Measurements from ENCODE around the gene ERC1. TPM values are rescaled to one million over a fixed set of nuclear protein-coding genes. Genes with fewer than 3 reads are reported as not detected.

ERC1 gene
- total and polyA plus RNA-seq, 9 of the 15 experiments (the other 6 are each of a cell fraction or from before 2014, with no cell fraction given): 0.74 to 11.8 (median 4.8) TPM

DNA sequence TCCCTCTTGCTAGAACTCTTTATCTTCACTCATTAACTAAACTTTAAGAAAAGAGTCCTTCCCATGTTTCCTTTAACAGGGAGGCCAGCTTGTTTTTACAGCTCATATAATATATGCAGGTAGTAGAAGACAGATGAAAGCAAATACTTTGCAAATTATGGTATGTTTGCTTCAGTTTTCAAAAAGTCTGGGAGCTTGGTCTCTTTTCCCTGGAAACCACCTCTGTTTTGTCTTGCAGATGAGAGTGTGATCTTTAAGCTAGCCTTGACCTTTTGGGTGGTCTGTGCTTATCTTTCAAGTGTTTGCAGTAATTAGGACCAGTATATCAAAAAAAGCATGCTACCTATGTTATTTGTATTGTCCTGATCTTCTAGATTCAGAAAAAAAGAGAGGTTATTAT lies 62.7 kb downstream of the ERC1 start:
- no peaks in the 10 kb centered on the region for H3K36me3 ChIP-seq (ENCODE audit: control insufficient read depth, insufficient read depth, low read length)
- BruUV-seq (replicated peaks): no TSS peak
- in situ Hi-C loops (cut with MboI): no loop called here

More for the DNA sequence above, 62.7 kb downstream of the ERC1 start:
- CTCF ChIA-PET (ENCODE audit: low intra/inter-chr PET ratio): no interaction called here
- Histone ChIP-seq H3K9me1 (ENCODE audit: control insufficient read depth, insufficient read depth, low read length) (no peaks in the 10 kb centered on the region), H4K20me1 (replicated peaks; ENCODE audit: control insufficient read depth, insufficient read depth, low read length) (no peaks in the 10 kb centered on the region), H3K79me2 (ENCODE audit: control insufficient read depth, insufficient read depth, low read length) (no peaks in the 10 kb centered on the region), H3K4me2 (ENCODE audit: insufficient read depth, low read length) (no peak overlapping the region), H3K27me3 (ENCODE audit: control insufficient read depth in 2 of 2, insufficient read depth in 2 of 2, low read length in 2 of 2) (no peaks in the 10 kb centered on the region), H2AFZ (ENCODE audit: low read depth, low read length) (no peak overlapping the region), H3K4me3 (no peak overlapping the region), H3K9ac (ENCODE audit: insufficient read depth in 1 of 2, low read depth in 2 of 2, low read length in 2 of 2) (no peak overlapping the region), H3K27ac (ENCODE audit: extremely low read depth, low read depth, low read length) (no peak overlapping the region), H3K9me3 (replicated peaks; ENCODE audit: control insufficient read depth, insufficient read depth, low read depth, low read length) (0 out of 2 replicates have a peak, but pooled peaks cover 1% of the 10 kb centered on the region), H3K4me1 (replicated peaks in 1 of 2; ENCODE audit: control insufficient read depth in 2 of 2, insufficient read depth in 2 of 2, low read length in 2 of 2) (0 out of 5 replicates have a peak, but pooled peaks cover 0 to 3% of the 10 kb centered on the region in 2 experiments)
- intact Hi-C loops (cut with micrococcal nuclease): no loop called here
- ATAC-seq: no peak
- DNase-seq (ENCODE audit: extremely low read depth in 1 of 4, low spot score in 3 of 4): no peak
- no peak for FAIRE-seq
- TF ChIP-seq HDAC2 (IDR thresholded peaks at IDR 0.05) (no peak), MEF2D (tag; conservative IDR thresholded peaks at IDR 0.05; ENCODE audit: low read depth) (no peak), PRPF4 (IDR thresholded peaks at IDR 0.05; ENCODE audit: insufficient read depth, low read depth, low read length, poor library complexity, severe bottlenecking) (no peak), KAT8 (IDR thresholded peaks at IDR 0.05; ENCODE audit: low read depth) (no peak), MAFF (IDR thresholded peaks at IDR 0.05; ENCODE audit: low read length) (no peak), TOE1 (IDR thresholded peaks at IDR 0.05; ENCODE audit: borderline replicate concordance) (no peak), TOE1 (CRISPR knock-in tag; IDR thresholded peaks at IDR 0.05; ENCODE audit: borderline replicate concordance, low read depth) (no peak), MXI1 (IDR thresholded peaks at IDR 0.05; ENCODE audit: low read depth, low read length) (no peak), ZNF134 (CRISPR knock-in tag; conservative IDR thresholded peaks at IDR 0.05) (no peak), FOXP1 (CRISPR knock-in tag; IDR thresholded peaks at IDR 0.05) (no peak), ZNF586 (CRISPR knock-in tag; conservative IDR thresholded peaks at IDR 0.05) (no peak), CCNT2 (IDR thresholded peaks at IDR 0.05; ENCODE audit: borderline replicate concordance, extremely low read depth, insufficient read length, low read depth, low read length) (no peak), ZKSCAN3 (CRISPR knock-in tag; IDR thresholded peaks at IDR 0.05) (no peak), SIRT6 (IDR thresholded peaks at IDR 0.05; ENCODE audit: low read depth, low read length) (no peak), ZNF76 (CRISPR knock-in tag; IDR thresholded peaks at IDR 0.05; ENCODE audit: borderline replicate concordance) (no peak), NRF1 (conservative IDR thresholded peaks at IDR 0.05 in 1 of 2, IDR thresholded peaks at IDR 0.05 in 1 of 2) (no peak), CBFB (CRISPR knock-in tag; IDR thresholded peaks at IDR 0.05) (no peak), ZNF696 (CRISPR knock-in tag; conservative IDR thresholded peaks at IDR 0.05) (no peak)
- TF ChIP-seq, protein P1, sequence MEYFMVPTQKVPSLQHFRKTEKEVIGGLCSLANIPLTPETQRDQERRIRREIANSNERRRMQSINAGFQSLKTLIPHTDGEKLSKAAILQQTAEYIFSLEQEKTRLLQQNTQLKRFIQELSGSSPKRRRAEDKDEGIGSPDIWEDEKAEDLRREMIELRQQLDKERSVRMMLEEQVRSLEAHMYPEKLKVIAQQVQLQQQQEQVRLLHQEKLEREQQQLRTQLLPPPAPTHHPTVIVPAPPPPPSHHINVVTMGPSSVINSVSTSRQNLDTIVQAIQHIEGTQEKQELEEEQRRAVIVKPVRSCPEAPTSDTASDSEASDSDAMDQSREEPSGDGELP (CRISPR knock-in tag; IDR thresholded peaks at IDR 0.05; ENCODE audit: borderline replicate concordance): no peak
- TF ChIP-seq, protein P2, sequence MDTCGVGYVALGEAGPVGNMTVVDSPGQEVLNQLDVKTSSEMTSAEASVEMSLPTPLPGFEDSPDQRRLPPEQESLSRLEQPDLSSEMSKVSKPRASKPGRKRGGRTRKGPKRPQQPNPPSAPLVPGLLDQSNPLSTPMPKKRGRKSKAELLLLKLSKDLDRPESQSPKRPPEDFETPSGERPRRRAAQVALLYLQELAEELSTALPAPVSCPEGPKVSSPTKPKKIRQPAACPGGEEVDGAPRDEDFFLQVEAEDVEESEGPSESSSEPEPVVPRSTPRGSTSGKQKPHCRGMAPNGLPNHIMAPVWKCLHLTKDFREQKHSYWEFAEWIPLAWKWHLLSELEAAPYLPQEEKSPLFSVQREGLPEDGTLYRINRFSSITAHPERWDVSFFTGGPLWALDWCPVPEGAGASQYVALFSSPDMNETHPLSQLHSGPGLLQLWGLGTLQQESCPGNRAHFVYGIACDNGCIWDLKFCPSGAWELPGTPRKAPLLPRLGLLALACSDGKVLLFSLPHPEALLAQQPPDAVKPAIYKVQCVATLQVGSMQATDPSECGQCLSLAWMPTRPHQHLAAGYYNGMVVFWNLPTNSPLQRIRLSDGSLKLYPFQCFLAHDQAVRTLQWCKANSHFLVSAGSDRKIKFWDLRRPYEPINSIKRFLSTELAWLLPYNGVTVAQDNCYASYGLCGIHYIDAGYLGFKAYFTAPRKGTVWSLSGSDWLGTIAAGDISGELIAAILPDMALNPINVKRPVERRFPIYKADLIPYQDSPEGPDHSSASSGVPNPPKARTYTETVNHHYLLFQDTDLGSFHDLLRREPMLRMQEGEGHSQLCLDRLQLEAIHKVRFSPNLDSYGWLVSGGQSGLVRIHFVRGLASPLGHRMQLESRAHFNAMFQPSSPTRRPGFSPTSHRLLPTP (IDR thresholded peaks at IDR 0.05; ENCODE audit: borderline replicate concordance, extremely low read depth, insufficient read length): no peak
- POLR2A ChIA-PET: interaction anchor here (1.0 to 1.3 kb wide), 2 partner anchors 20 to 63 kb away, joined by 4 to 7 read pairs; partner anchors contain the start of gene ERC1

All from K562 (cell line).